IPS-15b (cell line): ENCODE measurements around the gene TSPO2.

ENCODE experiments used
- H3K27me3 ChIP-seq: one replicate; pipeline ENCODE4 v1.6.1; 2013; ENCODE audit warnings: low read length; ENCODE audit not compliant: control insufficient read depth, insufficient read depth
- H3K36me3 ChIP-seq: one replicate; pipeline ENCODE4 v1.6.1; 2013; ENCODE audit warnings: low read length; ENCODE audit not compliant: control insufficient read depth, insufficient read depth
- H3K4me1 ChIP-seq: one replicate; pipeline ENCODE4 v1.6.1; 2013; ENCODE audit warnings: mild to moderate bottlenecking, low read length; ENCODE audit not compliant: control insufficient read depth, insufficient read depth
- H3K4me3 ChIP-seq: one replicate; pipeline ENCODE4 v1.5.1; 2013; ENCODE audit warnings: low read depth, low read length
- H3K9ac ChIP-seq: one replicate; pipeline ENCODE4 v1.6.1; 2013; ENCODE audit warnings: low read depth, mild to moderate bottlenecking, low read length
- H3K9me3 ChIP-seq: one replicate; pipeline ENCODE4 v1.6.1; 2013; ENCODE audit warnings: mild to moderate bottlenecking, low read length; ENCODE audit not compliant: control insufficient read depth, insufficient read depth

The TSPO2 gene

GRCh38 chr6:41072836-41073202, 30.6 kb downstream of the TSPO2 start, which contains the start of gene NFYA:
NFYA (plus strand) TSS chr6:41072974; CDS start chr6:41079090, 6,116 bp downstream.
- H3K9me3 ChIP-seq: no peaks in the 10 kb centered on the region
- no peaks in the 10 kb centered on the region for H3K27me3 ChIP-seq
- peaks cover 18% of the 10 kb centered on the region for H3K4me1 ChIP-seq
- H3K36me3 ChIP-seq: no peaks in the 10 kb centered on the region
- H3K9ac ChIP-seq: peak within 1 kb of the TSS; percentile 97
- peak within 1 kb of the TSS; percentile 95 for H3K4me3 ChIP-seq

- Histone ChIP-seq H3K4me1 (peaks cover 18% of the 10 kb centered on the region), H3K9ac (peak overlapping the region; percentile 89), H3K9me3 (no peaks in the 10 kb centered on the region), H3K36me3 (no peaks in the 10 kb centered on the region), H3K27me3 (no peaks in the 10 kb centered on the region), H3K4me3 (peak overlapping the region; percentile 95)
Observed at GRCh38 chr6:41073203-41073967, 31.1 kb downstream of the TSPO2 start.

GRCh38 chr6:41073968-41074691, 31.9 kb downstream of the TSPO2 start:
- no peaks in the 10 kb centered on the region for H3K27me3 ChIP-seq
- peak overlapping the region; percentile 95 for H3K4me3 ChIP-seq
- no peaks in the 10 kb centered on the region for H3K9me3 ChIP-seq
- H3K4me1 ChIP-seq: peaks cover 18% of the 10 kb centered on the region
- peaks cover 3% of the 10 kb centered on the region for H3K36me3 ChIP-seq
- peak overlapping the region; percentile 73 for H3K9ac ChIP-seq

DNA sequence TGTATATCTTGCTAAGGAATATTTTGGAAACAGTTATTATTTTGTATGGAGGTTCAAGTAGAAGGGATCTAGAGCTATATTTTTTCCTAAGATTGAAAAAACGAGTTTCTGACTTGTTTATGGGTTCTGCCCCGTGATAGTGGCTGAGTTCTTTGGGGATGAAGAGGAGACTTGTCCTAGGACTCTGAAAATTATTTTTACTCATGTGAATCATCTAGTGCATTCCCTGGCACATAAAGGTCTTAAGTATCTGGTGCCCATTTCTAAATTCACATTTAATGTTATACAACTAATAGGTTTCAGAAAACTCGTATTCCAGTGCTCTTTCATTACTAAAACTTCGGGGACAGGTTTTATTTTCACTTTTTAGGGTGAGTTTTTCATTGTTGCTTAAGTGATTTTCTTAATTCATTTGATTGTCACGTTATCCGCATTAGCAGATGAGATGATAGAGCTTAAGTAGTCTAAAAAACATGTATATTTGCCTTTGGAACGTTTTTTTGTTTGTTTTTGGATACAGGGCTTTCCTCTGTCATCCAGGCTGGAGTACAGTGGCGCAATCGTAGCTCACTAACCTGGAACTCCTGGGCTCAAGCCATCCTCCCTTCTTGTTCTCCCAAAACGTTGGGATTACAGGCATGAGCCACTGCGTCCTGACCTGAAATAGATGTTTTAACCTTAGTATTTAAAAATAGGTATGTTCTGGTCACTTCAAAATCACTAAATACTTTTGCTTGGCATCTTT, 32.6 kb downstream of the TSPO2 start:
- Histone ChIP-seq H3K36me3 (peaks cover 3% of the 10 kb centered on the region), H3K4me1 (peaks cover 18% of the 10 kb centered on the region), H3K4me3 (peak overlapping the region; percentile 95), H3K9me3 (no peaks in the 10 kb centered on the region), H3K9ac (peak overlapping the region; percentile 8), H3K27me3 (no peaks in the 10 kb centered on the region)

- H3K9me3 ChIP-seq: no peaks in the 10 kb centered on the region
- H3K4me1 ChIP-seq: peaks cover 12% of the 10 kb centered on the region
- no peaks in the 10 kb centered on the region for H3K27me3 ChIP-seq
- H3K9ac ChIP-seq: no peak overlapping the region
- peaks cover 8% of the 10 kb centered on the region for H3K36me3 ChIP-seq
- no peak overlapping the region for H3K4me3 ChIP-seq
Observed at GRCh38 chr6:41075651-41076626, 33.7 kb downstream of the TSPO2 start.

DNA sequence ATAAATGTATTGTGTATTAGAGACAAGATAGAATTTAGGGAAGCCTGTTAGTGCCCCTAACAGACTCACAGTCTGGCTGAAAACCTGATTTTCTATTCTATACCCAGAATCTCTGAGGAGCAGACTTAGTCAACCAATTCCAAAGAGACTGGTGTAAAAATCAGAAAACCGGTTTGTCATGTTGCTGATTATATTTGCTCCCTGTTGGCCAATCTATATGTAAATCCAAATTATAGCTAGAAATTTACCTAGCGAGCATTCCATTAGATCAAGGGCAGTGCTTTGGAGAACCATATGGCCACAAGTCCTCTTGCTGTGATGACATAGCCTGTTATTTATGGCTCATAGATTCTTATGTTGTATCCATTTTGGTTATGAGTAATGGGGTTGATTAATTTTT, 35.3 kb downstream of the TSPO2 start:
- peaks cover 9% of the 10 kb centered on the region for H3K4me1 ChIP-seq
- H3K36me3 ChIP-seq: peaks cover 11% of the 10 kb centered on the region
- no peak overlapping the region for H3K9ac ChIP-seq

GRCh38 chr6:41078101-41078500, 35.8 kb downstream of the TSPO2 start:
- Histone ChIP-seq H3K27me3 (no peaks in the 10 kb centered on the region), H3K36me3 (peaks cover 11% of the 10 kb centered on the region), H3K9me3 (no peaks in the 10 kb centered on the region), H3K4me1 (peaks cover 9% of the 10 kb centered on the region), H3K9ac (no peak overlapping the region), H3K4me3 (no peak overlapping the region)

More for the DNA sequence above, 35.3 kb downstream of the TSPO2 start:
- Histone ChIP-seq H3K4me3 (no peak overlapping the region), H3K27me3 (no peaks in the 10 kb centered on the region), H3K9me3 (no peaks in the 10 kb centered on the region)

DNA sequence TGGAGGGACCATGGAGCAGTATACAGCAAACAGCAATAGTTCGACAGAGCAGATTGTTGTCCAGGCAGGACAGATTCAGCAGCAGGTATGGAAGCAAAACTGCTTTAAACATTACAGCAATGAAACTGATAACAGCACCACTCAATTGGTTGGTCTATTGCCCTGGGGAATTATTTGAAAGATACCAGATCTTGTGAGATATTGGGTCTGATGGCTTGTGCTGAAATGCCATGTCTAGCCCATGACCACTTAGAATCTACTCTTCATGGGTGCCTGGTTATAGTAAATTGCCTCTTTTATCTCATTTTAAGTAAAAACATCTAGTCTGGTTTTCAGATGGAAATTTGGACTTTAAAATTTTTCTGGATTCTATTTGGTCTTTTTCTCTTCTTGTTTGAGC, 36.8 kb downstream of the TSPO2 start:
- Histone ChIP-seq H3K9ac (no peak overlapping the region), H3K9me3 (no peaks in the 10 kb centered on the region), H3K4me1 (peaks cover 9% of the 10 kb centered on the region), H3K4me3 (no peak overlapping the region), H3K36me3 (peaks cover 14% of the 10 kb centered on the region), H3K27me3 (no peaks in the 10 kb centered on the region)

GRCh38 chr6:41080621-41081020, 38.4 kb downstream of the TSPO2 start:
- H3K4me3 ChIP-seq: no peak overlapping the region
- peaks cover 3% of the 10 kb centered on the region for H3K4me1 ChIP-seq
- H3K27me3 ChIP-seq: no peaks in the 10 kb centered on the region
- H3K9ac ChIP-seq: no peak overlapping the region
- H3K9me3 ChIP-seq: no peaks in the 10 kb centered on the region
- peaks cover 18% of the 10 kb centered on the region for H3K36me3 ChIP-seq

GRCh38 chr6:41083072-41083471, 40.8 kb downstream of the TSPO2 start:
- H3K4me3 ChIP-seq: no peak overlapping the region
- peaks cover 26% of the 10 kb centered on the region for H3K36me3 ChIP-seq
- H3K27me3 ChIP-seq: no peaks in the 10 kb centered on the region
- H3K4me1 ChIP-seq: no peaks in the 10 kb centered on the region
- no peak overlapping the region for H3K9ac ChIP-seq
- no peaks in the 10 kb centered on the region for H3K9me3 ChIP-seq

DNA sequence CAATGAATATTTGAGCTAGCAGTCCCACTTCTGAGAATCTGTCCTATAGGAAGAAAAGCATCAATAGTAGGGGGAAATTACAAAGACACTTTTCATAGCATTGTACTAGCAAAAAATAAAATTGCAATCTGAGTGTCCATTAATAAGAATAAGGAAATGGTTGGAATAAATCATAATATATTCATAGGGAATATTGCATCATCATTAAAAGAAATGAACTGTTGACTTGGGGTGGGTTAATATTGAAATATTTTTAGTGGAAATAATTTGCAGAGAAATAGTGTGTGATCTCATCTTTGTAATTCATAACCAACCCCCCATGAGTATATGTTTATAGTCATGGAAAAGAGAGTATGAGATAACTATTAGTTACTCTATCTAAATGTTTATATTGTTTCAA, 42.9 kb downstream of the TSPO2 start:
- no peak overlapping the region for H3K9ac ChIP-seq
- H3K9me3 ChIP-seq: no peaks in the 10 kb centered on the region
- H3K4me3 ChIP-seq: no peak overlapping the region
- no peaks in the 10 kb centered on the region for H3K27me3 ChIP-seq
- peaks cover 25% of the 10 kb centered on the region for H3K36me3 ChIP-seq
- H3K4me1 ChIP-seq: no peaks in the 10 kb centered on the region
